Measurements from ENCODE around the gene RNFT2. TPM values are rescaled to one million over a fixed set of nuclear protein-coding genes. Genes with fewer than 3 reads are reported as not detected.

Gene RNFT2, protein sequence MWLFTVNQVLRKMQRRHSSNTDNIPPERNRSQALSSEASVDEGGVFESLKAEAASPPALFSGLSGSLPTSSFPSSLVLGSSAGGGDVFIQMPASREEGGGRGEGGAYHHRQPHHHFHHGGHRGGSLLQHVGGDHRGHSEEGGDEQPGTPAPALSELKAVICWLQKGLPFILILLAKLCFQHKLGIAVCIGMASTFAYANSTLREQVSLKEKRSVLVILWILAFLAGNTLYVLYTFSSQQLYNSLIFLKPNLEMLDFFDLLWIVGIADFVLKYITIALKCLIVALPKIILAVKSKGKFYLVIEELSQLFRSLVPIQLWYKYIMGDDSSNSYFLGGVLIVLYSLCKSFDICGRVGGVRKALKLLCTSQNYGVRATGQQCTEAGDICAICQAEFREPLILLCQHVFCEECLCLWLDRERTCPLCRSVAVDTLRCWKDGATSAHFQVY
- total RNA-seq (2014; rRNA removed; shearing (Covaris generic); ENCODE audit: low replicate concordance) = 4.1 and 14.4 TPM in 2 replicates

DNA sequence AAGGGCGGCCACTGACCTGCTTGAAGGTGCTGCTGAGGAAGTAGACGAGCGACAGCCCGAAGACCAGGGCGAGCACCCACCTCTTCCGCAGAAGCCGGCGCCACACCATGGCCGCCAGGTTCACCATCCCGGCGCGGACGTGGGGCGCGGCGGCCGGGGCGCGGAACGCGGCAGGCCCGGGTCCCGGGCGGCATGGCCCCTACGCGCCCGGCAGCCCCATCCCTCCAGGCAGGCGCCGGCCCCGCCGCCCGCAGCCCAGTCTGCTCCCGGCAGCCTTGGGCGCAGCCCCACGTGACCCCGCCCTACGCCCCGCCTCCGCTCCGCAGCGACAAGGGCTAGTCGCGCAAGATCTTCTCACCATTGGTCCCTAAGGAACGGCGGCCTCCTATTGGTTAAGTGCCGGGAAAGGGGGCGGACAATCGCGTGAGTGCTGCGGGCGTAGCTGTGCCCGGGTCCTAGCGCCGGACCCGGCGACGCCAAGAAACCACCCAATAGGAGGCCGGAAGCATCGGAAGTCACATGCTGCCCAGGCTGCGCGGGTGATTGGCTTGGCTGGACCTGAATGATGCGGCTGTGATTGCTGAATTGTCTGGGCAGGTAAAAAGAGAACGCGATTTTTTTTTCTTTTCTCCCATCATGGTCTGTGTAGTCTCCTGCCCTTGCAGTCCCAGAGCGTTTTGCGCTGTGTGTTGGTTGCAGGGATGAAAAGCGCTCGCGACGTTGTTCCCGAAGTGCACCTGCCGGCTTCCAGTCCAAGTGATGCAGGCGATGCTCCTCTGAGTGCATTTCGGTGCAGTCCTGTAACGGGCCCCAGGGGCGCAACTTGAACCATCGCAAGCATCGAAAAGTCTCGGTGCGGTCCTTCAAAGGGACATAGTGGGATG, at the start of gene RNFT2, which contains the start of gene SPRING1:
Gene RNFT2 (plus strand): TSS at position 542 of the 884 bp plus-strand sequence. CDS start 2,183 bp downstream, outside the sequence.
Gene SPRING1 (minus strand): TSS at position 296 of the 884 bp plus-strand sequence. CDS start 169 bp downstream, at position 127.
- in situ Hi-C loops (cut with HindIII; ENCODE audit: low pct_unique_long_range_greater_than_20kb, low sequenced_read_pairs) = no loop called here

DNA sequence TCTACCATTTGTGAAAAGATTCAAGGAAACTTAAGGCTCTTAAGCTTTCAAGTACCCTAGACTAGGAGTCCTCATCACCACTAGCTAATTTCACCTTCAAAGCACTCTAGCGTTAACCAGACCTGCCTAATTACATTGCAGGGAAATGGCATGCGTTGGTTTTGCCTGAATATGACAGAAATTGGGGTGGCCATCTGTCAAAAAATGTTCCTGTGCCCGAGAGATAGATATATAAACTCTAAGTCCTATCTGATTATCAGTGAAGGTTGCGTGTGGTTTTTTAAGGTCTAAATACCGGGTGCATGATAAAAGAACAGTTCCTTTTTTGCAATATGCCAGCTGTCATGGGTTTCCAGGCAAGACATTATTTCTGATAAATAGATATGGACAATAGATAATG, 48.6 kb upstream of the RNFT2 start:
- in situ Hi-C loops (cut with HindIII; ENCODE audit: low pct_unique_long_range_greater_than_20kb, low sequenced_read_pairs) = no loop called here
- no peak for DNase-seq (ENCODE audit: low read depth)

More for the DNA sequence above, at the start of gene RNFT2, which contains the start of gene SPRING1:
- peak; percentile 96 for DNase-seq (ENCODE audit: low read depth)

DNA sequence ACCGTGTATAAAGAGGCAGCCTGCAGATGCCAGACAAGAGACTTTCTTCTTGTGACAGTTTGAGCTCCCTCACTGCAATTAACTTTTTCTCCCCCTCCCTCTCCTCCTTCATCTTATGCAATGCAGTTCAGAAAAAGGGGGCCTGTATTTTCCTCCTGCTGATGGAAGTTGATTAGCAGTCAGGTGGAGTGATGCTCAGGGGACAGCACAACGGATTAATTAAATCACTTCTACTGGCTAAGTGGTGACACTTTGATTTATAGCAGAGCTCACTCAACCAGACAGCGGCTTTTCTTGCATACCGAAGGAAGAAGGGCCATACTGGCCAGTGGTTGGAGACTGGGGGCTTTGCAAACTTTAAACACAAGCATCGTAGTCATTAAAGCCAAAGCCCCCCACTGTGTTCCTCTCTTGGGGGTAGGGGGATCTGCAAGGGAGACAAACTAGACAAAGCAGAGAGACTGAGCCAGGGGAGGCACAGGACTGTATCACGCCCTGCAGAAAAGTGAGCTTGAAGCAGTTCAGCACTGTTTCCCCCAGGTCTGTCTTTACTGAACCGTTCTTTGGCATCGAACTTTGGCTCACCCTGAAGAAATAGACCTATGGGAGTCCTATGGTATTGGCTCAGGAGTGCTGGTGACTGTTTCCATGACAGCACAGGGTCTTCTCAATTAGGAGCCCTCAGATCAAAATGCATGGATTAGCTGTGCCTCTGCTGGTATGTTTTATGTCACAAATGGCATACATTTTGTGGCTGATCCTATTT, 48.0 kb upstream of the RNFT2 start:
- no peak for DNase-seq (ENCODE audit: low read depth)
- in situ Hi-C loops (cut with HindIII; ENCODE audit: low pct_unique_long_range_greater_than_20kb, low sequenced_read_pairs) = no loop called here

DNA sequence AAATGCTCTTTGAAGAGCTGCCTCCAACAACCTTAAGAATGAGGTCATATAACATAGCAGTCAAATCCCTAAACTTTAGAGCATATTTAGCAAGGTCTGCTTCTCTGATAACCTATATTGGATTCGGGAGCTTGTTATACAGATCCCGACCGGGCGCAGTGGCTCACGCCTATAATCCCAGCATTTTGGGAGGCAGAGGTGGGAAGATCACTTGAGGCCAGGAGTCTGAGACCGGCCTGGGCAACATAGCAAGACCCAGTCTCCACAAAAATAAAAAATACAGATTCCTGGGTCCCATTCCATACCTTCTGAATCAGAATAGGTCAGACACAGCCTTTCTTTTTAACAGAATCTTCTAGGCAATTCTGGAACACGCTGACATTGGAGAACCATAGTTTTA, 46.9 kb upstream of the RNFT2 start:
- in situ Hi-C loops (cut with HindIII; ENCODE audit: low pct_unique_long_range_greater_than_20kb, low sequenced_read_pairs) = no loop called here

DNA sequence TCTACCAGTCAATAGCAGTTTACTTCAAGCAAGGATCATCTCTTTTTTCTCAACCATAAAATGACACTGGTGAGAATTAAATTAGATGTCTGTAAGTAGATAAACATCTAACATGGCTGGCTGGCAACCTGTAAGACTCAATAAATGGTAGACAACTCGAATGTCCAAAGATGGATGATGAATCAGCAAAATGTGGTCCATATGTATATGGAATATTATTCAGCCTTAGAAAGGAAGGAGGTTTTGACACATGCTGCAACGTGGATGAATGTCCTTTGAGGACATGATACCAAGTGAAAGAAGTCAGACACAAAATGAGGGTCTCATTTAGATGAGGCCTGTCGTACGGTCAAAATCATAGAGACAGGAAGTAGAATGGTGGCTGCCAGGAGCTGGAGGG, 46.5 kb upstream of the RNFT2 start:
- in situ Hi-C loops (cut with HindIII; ENCODE audit: low pct_unique_long_range_greater_than_20kb, low sequenced_read_pairs) = no loop called here
- no peak for DNase-seq (ENCODE audit: low read depth)

More for the DNA sequence above, 46.9 kb upstream of the RNFT2 start:
- DNase-seq (ENCODE audit: low read depth) = no peak

DNA sequence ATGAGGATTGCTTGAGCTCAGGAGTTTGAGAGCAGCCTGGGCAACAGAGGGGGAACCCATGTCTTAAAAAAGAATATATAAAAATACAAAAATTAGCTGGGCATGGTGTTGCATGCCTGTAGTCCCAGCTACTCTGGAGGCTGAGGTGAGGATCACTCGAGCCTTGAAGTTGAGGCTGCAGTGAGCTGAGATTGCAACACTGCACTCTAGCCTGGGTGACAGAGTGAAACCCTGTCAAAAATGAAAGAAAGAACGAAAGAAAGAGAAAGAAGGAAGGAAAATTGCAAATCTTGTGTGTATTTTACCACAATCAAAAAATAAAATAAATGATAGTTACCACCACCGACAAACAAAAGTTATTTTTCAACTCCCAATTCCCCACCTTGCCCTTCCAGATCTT, 45.5 kb upstream of the RNFT2 start:
- no peak for DNase-seq (ENCODE audit: low read depth)
- in situ Hi-C loops (cut with HindIII; ENCODE audit: low pct_unique_long_range_greater_than_20kb, low sequenced_read_pairs) = no loop called here

DNA sequence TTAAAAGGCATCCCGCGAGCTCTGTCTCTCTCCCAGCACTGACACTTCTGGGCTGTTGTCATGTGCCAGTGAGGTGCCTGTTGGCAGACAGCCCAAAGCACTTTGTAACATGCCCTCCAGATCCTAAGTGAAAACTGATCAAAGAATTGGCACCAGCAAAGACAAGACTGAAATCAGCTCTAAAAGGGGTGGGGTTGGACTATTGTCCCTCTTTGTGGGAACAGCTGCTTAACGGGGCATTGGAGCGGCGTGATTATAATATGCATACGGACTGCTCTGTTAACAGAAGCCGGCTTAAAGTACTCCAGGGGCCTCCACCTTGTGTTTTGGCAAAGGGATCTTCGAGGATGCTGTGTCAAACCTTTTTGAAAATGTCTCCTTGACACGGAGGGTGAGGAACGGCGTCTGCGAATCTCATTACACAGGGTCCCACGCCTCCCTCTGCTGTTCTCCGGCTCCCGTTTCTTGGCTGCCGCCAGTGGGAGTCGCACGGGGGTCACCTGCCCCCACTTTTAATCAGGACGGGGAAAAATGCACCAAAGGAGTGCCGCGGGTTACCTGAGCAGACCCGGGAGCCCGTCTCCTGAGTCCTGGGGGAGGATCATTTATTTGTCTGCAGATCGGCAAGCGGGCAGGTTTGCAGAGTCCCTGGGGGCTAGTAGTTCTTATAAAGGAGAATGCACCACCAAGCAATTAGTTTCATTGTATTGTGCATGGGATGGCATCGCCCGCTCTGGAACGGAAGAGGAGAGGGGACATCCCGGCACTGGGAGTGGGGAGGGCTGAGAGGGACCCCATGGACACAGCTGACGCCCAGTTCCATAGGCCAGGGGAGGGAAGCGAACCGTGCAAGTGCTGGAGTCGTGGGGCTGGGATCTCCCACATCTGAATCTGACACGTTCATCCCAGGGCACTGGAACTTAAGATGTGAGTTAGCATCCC, 44.6 kb upstream of the RNFT2 start:
- DNase-seq (ENCODE audit: low read depth) = no peak
- in situ Hi-C loops (cut with HindIII; ENCODE audit: low pct_unique_long_range_greater_than_20kb, low sequenced_read_pairs) = no loop called here

DNA sequence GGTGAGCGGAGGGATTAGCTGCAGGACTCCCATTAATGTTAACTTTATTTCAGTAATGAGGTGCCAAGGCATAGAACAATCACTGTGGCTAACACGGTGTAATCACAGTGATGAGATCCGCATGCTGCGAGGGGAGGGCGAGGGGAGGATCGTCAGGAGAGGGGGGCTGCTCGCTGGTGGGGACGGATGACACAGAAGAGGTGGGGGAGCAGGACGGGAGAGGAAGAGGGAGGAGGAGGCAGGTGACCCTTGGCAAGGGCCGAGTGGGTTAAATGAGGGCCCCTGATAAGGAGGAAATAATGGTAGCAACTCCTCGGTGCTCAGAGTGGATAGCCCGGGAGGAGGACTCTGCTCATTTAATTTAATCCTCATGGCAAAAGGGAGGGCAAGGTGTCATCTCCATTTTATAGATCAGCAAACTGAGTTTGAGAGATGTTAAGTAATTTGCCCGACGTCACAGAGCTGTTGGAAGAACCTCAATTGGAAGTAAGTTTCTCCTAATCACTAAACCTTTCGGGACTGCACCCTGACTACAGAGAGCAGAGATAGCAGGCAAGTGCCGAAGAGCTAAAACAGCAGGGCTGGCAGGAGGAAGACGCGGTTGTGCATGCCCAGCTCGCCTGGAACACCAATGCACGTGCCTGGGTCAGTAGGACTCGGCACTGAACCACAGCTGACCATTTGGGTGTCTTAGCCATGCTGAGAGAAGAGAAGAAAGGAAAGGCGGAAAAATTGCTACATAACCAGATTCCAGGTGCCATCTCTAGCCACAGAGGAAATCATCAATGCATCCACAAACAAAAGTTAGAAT, 43.3 kb upstream of the RNFT2 start:
- in situ Hi-C loops (cut with HindIII; ENCODE audit: low pct_unique_long_range_greater_than_20kb, low sequenced_read_pairs) = no loop called here
- DNase-seq (ENCODE audit: low read depth) = no peak

DNA sequence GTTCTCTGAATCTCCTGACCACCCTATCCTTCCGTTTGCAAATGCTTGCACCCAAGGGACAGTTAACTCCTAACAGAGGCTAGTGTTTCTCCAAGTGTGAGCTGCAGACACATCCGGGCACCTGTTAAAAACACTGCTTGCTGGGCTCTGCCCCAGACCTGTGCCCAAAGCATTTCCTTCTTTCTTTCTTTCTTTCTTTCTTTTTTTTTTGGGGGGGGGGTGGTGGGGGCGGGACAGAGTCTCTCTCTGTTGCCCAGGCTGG, 42.7 kb upstream of the RNFT2 start:
- in situ Hi-C loops (cut with HindIII; ENCODE audit: low pct_unique_long_range_greater_than_20kb, low sequenced_read_pairs) = no loop called here

DNA sequence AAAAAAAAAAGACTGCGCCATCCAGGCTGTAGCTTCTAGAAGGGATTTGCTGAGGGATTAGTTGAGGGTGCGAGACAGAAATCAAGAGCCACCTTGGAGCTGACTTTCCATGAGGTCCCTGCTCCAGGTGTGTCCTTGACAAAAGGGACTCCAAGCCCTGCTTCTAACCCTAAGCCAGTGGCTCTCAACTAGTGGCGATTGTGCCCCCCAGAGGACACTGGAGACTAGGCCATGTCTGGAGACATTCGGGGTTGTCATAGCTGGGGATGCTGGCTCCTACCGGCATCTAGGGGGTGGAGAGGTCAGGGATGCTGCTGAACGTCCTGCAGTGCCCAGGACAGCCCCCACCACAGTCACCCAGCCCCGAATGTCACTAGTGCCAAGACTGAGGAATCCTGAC, 40.8 kb upstream of the RNFT2 start:
- in situ Hi-C loops (cut with HindIII; ENCODE audit: low pct_unique_long_range_greater_than_20kb, low sequenced_read_pairs) = no loop called here
- DNase-seq (ENCODE audit: low read depth) = no peak

More for the DNA sequence above, 42.7 kb upstream of the RNFT2 start:
- DNase-seq (ENCODE audit: low read depth) = no peak

DNA sequence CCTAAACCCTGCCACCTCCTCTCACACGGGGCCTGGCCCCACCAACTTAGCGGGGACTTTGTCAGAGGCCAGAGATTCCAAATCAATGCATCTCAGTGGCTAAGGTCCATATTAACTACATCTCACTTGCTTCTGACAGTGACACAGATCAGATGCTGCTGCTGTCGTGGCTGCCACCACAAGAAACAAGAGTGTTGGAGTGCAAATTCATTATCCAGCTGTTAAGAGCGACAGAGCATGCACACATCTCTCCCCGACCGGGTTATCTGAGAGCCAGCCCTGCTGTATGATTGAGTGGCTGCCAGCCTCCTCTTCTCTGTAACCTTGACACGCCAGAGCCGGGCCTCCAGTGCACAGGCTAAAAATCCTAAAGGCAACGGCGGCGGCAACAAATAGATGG, 40.4 kb upstream of the RNFT2 start:
- no peak for DNase-seq (ENCODE audit: low read depth)
- in situ Hi-C loops (cut with HindIII; ENCODE audit: low pct_unique_long_range_greater_than_20kb, low sequenced_read_pairs) = no loop called here

DNA sequence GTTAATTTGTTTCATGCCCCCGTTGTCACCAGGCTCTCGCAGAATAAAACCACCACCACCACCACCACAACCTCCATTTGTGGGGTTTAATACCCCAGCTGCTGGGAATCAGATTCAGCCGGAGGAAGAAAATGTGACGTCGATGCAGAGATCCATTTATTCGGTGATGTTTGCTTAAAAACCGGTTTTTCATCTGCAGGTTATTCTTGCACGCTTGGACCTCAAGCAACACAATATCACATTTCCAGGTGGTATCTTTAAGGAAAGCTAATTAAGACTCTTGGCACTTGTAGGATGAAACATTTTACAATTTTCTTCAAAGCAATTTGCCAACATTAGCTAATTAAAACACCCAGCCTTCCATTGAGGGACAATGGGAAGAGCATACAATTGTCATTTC, 40.0 kb upstream of the RNFT2 start:
- DNase-seq (ENCODE audit: low read depth) = no peak
- in situ Hi-C loops (cut with HindIII; ENCODE audit: low pct_unique_long_range_greater_than_20kb, low sequenced_read_pairs) = no loop called here

DNA sequence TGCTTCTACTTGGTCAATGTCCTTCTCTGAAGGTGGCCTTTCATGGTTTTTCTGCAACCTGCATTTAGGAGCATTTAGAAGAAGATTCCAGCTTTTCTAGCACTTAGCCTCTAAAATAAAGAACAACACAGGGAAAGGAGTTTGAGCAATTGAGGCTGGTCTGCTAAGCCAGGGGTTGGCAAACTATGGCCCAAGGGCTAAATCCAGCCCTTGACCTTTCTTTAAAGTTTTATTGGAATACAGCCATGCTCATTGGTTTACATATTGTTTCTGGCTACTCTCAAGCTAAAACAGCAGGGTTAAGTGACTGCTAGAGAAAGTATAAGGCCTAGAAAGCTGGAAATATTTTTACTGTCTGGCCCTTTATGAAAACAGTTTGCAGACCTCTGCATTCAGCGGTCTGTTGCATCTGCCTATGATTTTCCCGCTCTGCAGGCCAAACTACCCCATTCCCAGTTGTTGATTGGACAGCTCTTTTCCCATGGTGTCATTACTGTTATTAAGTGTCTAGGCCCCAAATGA, 39.5 kb upstream of the RNFT2 start:
- in situ Hi-C loops (cut with HindIII; ENCODE audit: low pct_unique_long_range_greater_than_20kb, low sequenced_read_pairs) = no loop called here
- DNase-seq (ENCODE audit: low read depth) = no peak

DNA sequence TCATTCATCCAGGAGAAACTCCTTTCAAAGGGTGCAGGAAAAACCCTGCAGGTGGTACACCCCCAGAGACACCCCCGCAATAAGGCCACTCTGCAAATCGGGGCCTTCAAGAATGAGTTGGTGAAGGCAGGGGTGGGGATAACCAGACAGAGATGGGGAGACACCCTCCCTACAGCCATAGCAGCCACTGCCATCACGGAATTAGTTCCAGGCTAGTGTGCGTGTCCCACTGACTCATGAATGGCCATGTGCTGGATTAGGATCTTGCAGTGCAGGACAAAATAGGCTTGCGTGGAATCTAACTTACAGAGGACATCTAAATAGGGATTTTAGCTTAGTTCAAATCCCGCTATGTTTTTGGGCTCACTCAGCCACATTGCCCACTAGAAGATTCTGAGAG, 38.0 kb upstream of the RNFT2 start:
- in situ Hi-C loops (cut with HindIII; ENCODE audit: low pct_unique_long_range_greater_than_20kb, low sequenced_read_pairs) = no loop called here
- no peak for DNase-seq (ENCODE audit: low read depth)

DNA sequence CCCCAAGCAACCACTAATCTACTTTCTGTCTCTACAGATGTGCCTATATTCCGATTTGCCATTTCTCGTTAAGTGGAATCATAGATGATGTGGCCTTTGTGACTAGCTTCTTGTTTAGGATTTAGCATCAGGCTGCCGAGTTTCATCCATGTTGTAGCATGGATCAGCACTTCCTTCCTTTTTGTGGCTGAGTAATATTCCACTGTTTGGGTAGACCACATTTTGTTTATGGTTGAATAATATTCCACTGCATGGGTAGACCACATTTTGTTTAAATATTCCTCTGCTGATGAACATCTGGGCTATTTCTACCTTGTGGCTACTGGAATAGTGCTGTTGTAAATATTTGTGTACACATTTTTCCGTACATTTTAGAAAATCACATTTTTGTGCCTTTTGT, 36.7 kb upstream of the RNFT2 start:
- no peak for DNase-seq (ENCODE audit: low read depth)

DNA sequence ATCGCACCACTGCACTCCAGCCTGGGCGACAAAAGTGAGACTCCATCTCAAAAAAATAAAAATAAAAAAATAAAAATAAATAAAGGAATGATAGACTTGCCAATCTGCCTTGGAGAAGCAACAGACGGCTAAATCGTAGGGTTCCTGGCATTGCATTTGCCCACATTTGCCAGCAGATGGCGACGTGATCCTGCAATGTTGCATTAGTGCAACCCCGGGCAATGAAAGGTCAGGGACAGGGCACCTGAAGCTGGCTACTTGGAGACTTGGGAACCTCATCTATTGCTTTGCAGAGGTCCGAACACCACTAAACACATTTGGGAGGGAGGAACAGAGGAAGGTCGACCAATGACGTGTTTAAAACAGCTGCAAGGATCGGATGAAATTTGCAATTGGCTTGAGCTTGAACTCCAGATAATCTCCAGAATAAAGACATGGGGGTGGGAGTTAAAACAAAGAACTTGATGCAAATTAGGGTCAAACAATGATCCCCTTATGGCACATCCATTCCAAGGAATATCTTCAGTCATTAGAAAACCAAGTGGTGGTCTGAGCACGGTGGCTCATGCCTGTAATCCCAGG, 34.8 kb upstream of the RNFT2 start:
- in situ Hi-C loops (cut with HindIII; ENCODE audit: low pct_unique_long_range_greater_than_20kb, low sequenced_read_pairs) = no loop called here
- peak; percentile 18 for DNase-seq (ENCODE audit: low read depth)

More for the DNA sequence above, 36.7 kb upstream of the RNFT2 start:
- in situ Hi-C loops (cut with HindIII; ENCODE audit: low pct_unique_long_range_greater_than_20kb, low sequenced_read_pairs) = no loop called here

Data from Caki2 (cell line).